ENCODE results near the gene LIX1. TPM values are rescaled to one million over a fixed set of nuclear protein-coding genes. Genes with fewer than 3 reads are reported as not detected.
"Not testable (repeated sequence)": the region's sequence is repeated elsewhere in the genome, so short reads cannot be mapped to it uniquely, and the experiment has no call there.

LIX1 gene
- total and polyA plus RNA-seq, 5 experiments from 2014 or later, result not detected

- Mint-ChIP-seq H3K9me3 (no peaks in the 10 kb centered on the region), H3K36me3 (peaks cover 0 to 3% (median 0%) of the 10 kb centered on the region in 3 donors), H3K27ac (no peak overlapping the region), H3K4me1 (peaks cover 0 to 5% (median under 1%) of the 10 kb centered on the region in 4 donors), H3K27me3 (peaks cover 1 to 15% (median 3%) of the 10 kb centered on the region in 5 donors), H3K4me3 (no peak overlapping the region)
- ATAC-seq, result no peak
- POLR2A ChIA-PET, result no interaction called here
- DNase-seq, result no peak
Observed at GRCh38 chr5:97097326-97098230, 44.8 kb downstream of the LIX1 start.

GRCh38 chr5:97096846-97097245 is 45.6 kb downstream of the LIX1 start:
- Mint-ChIP-seq H3K4me3 (no peak overlapping the region), H3K36me3 (peaks cover 0 to 3% (median 0%) of the 10 kb centered on the region in 3 donors), H3K9me3 (no peaks in the 10 kb centered on the region), H3K27me3 (peaks cover 1 to 15% (median 3%) of the 10 kb centered on the region in 5 donors), H3K4me1 (peaks cover 0 to 5% (median under 1%) of the 10 kb centered on the region in 4 donors), H3K27ac (no peak overlapping the region)
- DNase-seq, result no peak
- POLR2A ChIA-PET, result no interaction called here
- ATAC-seq, result no peak

DNA sequence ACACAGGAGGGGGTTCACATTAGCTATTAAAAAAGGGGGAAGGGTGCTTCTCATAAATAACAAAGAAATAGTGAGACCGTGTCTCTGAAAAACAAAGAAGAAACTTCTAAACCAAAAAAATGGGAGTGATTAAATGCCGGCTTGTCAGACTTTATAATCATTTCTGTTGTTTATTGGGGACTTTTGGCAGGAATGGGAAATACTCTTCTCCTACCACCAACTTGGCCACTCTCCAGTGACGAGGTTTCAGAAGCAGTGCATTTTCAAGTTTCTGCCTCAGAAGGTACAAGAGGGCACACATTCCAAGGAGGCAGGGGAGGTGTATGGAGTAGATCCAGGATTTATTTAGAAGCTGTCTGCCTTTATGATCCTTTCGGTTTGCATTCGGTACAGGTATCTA is 46.2 kb downstream of the LIX1 start:
- DNase-seq (no peak), ATAC-seq (no peak)
- peaks cover 1 to 11% (median 3%) of the 10 kb centered on the region in 5 donors for H3K27me3 Mint-ChIP-seq
- H3K9me3 Mint-ChIP-seq, result no peaks in the 10 kb centered on the region
- H3K36me3 Mint-ChIP-seq, result peaks cover 0 to 3% (median 0%) of the 10 kb centered on the region in 3 donors
- H3K27ac Mint-ChIP-seq, result no peak overlapping the region
- POLR2A ChIA-PET, result no interaction called here
- H3K4me3 Mint-ChIP-seq, result no peak overlapping the region
- H3K4me1 Mint-ChIP-seq, result peaks cover 0 to 5% (median under 1%) of the 10 kb centered on the region in 4 donors

DNA sequence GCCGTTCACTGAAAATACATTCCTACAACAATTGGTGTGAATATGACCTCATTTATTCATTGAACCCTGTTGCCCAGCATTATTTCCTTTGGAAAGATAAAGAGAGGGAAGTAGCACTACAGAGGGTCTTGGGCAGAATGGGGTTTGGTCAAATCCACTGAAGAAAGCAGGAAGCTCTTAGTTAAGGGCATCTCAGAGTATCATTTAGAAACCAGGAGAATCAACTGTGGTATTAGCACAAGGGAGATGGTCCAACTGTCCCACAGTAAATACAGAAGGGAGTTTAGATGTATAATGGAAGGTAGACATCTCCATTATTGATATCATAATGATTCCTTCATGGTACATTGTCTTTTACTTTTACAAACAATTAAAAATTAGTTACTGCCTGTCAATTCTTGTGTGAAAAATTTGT is 47.1 kb downstream of the LIX1 start:
- POLR2A ChIA-PET, result no interaction called here
- Mint-ChIP-seq H3K27ac (no peak overlapping the region), H3K9me3 (no peaks in the 10 kb centered on the region), H3K27me3 (peaks cover 1 to 11% (median 3%) of the 10 kb centered on the region in 5 donors), H3K36me3 (peaks cover 0 to 3% (median 0%) of the 10 kb centered on the region in 3 donors), H3K4me3 (no peak overlapping the region), H3K4me1 (peaks cover 0 to 5% (median under 1%) of the 10 kb centered on the region in 4 donors)
- ATAC-seq (no peak), DNase-seq (no peak)

GRCh38 chr5:97094579-97095317 is 47.7 kb downstream of the LIX1 start:
- H3K4me1 Mint-ChIP-seq, result peaks cover 0 to 5% (median under 1%) of the 10 kb centered on the region in 4 donors
- DNase-seq (no peak), ATAC-seq (no peak)
- H3K27me3 Mint-ChIP-seq, result peaks cover 1 to 8% (median 3%) of the 10 kb centered on the region in 5 donors
- POLR2A ChIA-PET, result no interaction called here
- H3K36me3 Mint-ChIP-seq, result peaks cover 0 to under 1% (median 0%) of the 10 kb centered on the region in 3 donors
- H3K27ac Mint-ChIP-seq, result no peak overlapping the region
- H3K4me3 Mint-ChIP-seq, result no peak overlapping the region
- no peaks in the 10 kb centered on the region for H3K9me3 Mint-ChIP-seq

GRCh38 chr5:97093193-97093592 is 49.2 kb downstream of the LIX1 start:
- Mint-ChIP-seq H3K4me1 (peaks cover 0 to 5% (median under 1%) of the 10 kb centered on the region in 4 donors), H3K27me3 (peaks cover 0 to 8% (median 3%) of the 10 kb centered on the region in 5 donors), H3K27ac (no peak overlapping the region), H3K9me3 (no peaks in the 10 kb centered on the region), H3K36me3 (no peaks in the 10 kb centered on the region), H3K4me3 (no peak overlapping the region)
- POLR2A ChIA-PET, result no interaction called here
- ATAC-seq, result no peak
- no peak for DNase-seq

GRCh38 chr5:97090944-97091343 is 51.5 kb downstream of the LIX1 start:
- no peaks in the 10 kb centered on the region for H3K36me3 Mint-ChIP-seq
- H3K4me1 Mint-ChIP-seq, result peaks cover 0 to 5% (median under 1%) of the 10 kb centered on the region in 4 donors
- peaks cover 0 to 4% (median 1%) of the 10 kb centered on the region in 5 donors for H3K27me3 Mint-ChIP-seq
- DNase-seq (no peak), ATAC-seq (no peak)
- H3K4me3 Mint-ChIP-seq, result no peak overlapping the region
- no peak overlapping the region for H3K27ac Mint-ChIP-seq
- no peaks in the 10 kb centered on the region for H3K9me3 Mint-ChIP-seq
- POLR2A ChIA-PET, result no interaction called here

DNA sequence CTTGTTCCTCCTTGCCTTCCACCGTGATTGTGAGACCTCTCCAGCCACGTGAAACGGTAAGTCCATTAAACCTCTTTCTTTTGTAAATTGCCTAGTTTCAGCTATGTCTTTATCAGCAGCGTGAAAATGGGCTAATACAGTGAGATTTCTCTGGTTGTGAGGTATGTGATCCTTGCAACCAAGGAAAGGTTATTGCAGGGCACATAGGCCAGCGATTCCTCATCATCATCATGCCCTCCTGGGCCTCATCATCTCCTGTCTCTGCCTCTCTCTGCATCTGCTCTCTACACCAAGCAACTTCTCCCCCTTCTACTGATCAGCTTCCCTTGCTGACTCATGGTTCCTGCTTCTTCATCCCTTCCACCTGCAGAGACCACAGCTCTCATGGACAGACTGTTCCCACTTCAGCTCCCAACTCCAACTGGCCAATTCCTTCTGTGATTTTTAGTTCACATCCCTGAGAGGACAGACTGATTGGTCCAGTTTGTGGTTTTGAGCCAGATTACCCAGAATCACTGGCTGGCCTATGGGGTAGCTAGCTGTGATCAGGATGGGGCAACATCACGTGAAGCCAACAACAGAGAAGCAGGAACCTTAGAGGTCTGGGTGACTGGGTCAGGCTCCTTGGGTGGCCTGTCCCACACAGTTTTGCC is 53.1 kb downstream of the LIX1 start:
- POLR2A ChIA-PET, result no interaction called here
- no peak overlapping the region for H3K4me3 Mint-ChIP-seq
- no peaks in the 10 kb centered on the region for H3K36me3 Mint-ChIP-seq
- peaks cover 0 to 3% (median 0%) of the 10 kb centered on the region in 5 donors for H3K27me3 Mint-ChIP-seq
- ATAC-seq, result no peak
- peaks cover 0 to 2% (median 0%) of the 10 kb centered on the region in 9 donors for H3K9me3 Mint-ChIP-seq
- H3K27ac Mint-ChIP-seq, result no peak overlapping the region
- no peaks in the 10 kb centered on the region for H3K4me1 Mint-ChIP-seq
- no peak for DNase-seq

GRCh38 chr5:97088774-97089148 is 53.6 kb downstream of the LIX1 start:
- Mint-ChIP-seq H3K27me3 (peaks cover 0 to 3% (median 0%) of the 10 kb centered on the region in 5 donors), H3K4me1 (no peaks in the 10 kb centered on the region), H3K4me3 (no peak overlapping the region), H3K27ac (no peak overlapping the region), H3K9me3 (peaks cover 0 to 2% (median 0%) of the 10 kb centered on the region in 9 donors), H3K36me3 (no peaks in the 10 kb centered on the region)
- DNase-seq (no peak), ATAC-seq (no peak)
- POLR2A ChIA-PET, result no interaction called here

GRCh38 chr5:97087138-97087537 is 55.3 kb downstream of the LIX1 start:
- H3K36me3 Mint-ChIP-seq, result no peaks in the 10 kb centered on the region
- ATAC-seq (no peak), DNase-seq (no peak)
- no peak overlapping the region for H3K4me3 Mint-ChIP-seq
- H3K4me1 Mint-ChIP-seq, result peaks cover 0 to 3% (median 2%) of the 10 kb centered on the region in 4 donors
- POLR2A ChIA-PET, result no interaction called here
- no peak overlapping the region for H3K27ac Mint-ChIP-seq
- peaks cover 0 to 2% (median 0%) of the 10 kb centered on the region in 9 donors for H3K9me3 Mint-ChIP-seq
- peaks cover 0 to 3% (median 0%) of the 10 kb centered on the region in 5 donors for H3K27me3 Mint-ChIP-seq

DNA sequence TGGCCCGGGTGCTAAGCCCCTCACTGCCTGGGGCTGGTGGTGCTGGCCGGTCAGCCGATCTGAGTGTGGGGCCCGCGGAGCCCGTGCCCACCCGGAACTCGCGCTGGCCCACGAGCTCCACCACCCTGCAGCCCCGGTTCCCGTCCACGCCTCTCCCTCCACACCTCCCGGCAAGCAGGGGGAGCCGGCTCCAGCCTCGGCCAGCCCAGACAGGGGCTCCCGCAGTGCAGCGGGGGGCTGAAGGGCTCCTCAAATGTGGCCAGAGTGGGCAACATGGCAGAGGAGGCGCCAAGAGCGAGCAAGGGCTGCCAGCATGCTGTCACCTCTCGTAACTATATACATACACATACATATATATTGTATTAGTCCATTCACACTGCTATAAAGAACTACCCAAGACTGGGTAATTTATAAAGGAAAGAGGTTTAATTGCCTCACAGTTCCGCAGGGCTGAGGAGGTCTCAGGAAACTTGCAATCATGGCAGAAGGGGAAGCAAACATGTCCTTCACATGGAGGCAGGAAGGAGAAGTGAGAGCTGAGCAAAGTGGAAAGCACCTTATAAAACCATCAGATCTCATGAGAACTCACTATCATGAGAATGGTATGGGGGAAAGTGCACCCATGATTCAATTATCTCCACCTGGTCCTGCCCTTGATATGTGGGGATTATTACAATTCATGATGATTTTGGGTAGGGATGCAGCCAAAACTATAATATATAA is 56.8 kb downstream of the LIX1 start:
- Mint-ChIP-seq H3K9me3 (peaks cover 0 to 2% (median 0%) of the 10 kb centered on the region in 9 donors), H3K27me3 (peaks cover 0 to 3% (median 0%) of the 10 kb centered on the region in 5 donors), H3K4me1 (peaks cover 1 to 12% (median 8%) of the 10 kb centered on the region in 4 donors), H3K27ac (no peak overlapping the region), H3K36me3 (no peaks in the 10 kb centered on the region), H3K4me3 (no peak overlapping the region)
- DNase-seq (no peak), ATAC-seq (no peak)
- POLR2A ChIA-PET, result no interaction called here

DNA sequence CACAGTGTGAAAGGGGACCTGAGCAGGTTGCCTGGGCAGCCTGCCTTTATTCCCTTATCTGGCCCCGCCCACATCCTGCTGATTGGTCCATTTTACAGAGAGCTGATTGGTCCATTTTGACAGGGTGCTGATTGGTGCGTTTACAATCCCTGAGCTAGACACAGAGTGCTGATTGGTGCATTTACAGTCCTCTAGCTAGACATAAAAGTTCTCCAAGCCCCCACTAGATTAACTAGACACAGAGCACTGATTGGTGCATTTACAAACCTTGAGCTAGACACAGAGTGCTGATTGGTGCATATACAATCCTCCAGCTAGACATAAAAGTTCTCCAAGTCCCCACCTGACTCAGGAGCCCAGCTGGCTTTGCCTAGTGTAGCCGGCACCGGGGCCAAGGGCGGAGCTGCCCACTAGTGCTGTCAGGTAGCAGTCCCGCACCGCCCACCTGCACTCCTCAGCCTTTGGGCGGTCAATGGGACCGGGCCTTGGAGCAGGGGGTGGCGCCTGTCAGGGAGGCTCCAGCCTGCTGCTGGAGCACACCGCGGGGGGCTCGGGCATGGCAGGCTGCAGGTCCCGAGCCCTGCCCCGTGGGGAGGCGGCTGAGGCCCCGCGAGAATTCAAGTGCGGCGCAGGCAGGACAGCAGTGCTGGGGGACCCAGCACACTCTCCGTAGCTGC is 57.5 kb downstream of the LIX1 start:
- POLR2A ChIA-PET, H3K36me3 Mint-ChIP-seq, H3K4me3 Mint-ChIP-seq, H3K27ac Mint-ChIP-seq, H3K27me3 Mint-ChIP-seq, ATAC-seq, H3K9me3 Mint-ChIP-seq, DNase-seq: not testable (repeated sequence)
- peaks cover 1 to 12% (median 8%) of the 10 kb centered on the region in 4 donors for H3K4me1 Mint-ChIP-seq

Data from naive thymus-derived CD8-positive, alpha-beta T cell (primary cell).